ENCODE measurements around the gene TMEM232.

DNA sequence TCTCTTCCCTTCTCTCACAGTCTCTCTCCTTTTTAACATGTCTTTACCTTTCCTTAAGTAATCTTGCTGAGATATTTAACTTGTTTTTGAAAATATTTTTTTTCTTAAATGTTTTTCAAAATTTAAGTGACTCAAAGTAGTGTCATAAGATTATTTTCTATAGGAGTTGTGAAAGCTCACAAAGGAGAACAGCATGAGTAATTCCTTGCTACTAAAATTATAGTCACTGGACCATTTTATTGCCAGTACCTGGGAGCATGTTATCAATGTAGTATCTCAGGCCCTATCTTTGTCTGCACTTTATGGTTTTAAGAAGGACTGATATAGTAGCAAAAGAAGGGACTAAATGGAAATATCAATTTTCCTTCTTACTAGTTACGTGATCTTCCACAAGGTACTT, 181.9 kb downstream of the TMEM232 start:
- TF ChIP-seq, protein P1, sequence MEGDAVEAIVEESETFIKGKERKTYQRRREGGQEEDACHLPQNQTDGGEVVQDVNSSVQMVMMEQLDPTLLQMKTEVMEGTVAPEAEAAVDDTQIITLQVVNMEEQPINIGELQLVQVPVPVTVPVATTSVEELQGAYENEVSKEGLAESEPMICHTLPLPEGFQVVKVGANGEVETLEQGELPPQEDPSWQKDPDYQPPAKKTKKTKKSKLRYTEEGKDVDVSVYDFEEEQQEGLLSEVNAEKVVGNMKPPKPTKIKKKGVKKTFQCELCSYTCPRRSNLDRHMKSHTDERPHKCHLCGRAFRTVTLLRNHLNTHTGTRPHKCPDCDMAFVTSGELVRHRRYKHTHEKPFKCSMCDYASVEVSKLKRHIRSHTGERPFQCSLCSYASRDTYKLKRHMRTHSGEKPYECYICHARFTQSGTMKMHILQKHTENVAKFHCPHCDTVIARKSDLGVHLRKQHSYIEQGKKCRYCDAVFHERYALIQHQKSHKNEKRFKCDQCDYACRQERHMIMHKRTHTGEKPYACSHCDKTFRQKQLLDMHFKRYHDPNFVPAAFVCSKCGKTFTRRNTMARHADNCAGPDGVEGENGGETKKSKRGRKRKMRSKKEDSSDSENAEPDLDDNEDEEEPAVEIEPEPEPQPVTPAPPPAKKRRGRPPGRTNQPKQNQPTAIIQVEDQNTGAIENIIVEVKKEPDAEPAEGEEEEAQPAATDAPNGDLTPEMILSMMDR (IDR thresholded peaks at IDR 0.05; ENCODE audit: insufficient read depth, low read length) = no peak
- TF ChIP-seq, protein P2, sequence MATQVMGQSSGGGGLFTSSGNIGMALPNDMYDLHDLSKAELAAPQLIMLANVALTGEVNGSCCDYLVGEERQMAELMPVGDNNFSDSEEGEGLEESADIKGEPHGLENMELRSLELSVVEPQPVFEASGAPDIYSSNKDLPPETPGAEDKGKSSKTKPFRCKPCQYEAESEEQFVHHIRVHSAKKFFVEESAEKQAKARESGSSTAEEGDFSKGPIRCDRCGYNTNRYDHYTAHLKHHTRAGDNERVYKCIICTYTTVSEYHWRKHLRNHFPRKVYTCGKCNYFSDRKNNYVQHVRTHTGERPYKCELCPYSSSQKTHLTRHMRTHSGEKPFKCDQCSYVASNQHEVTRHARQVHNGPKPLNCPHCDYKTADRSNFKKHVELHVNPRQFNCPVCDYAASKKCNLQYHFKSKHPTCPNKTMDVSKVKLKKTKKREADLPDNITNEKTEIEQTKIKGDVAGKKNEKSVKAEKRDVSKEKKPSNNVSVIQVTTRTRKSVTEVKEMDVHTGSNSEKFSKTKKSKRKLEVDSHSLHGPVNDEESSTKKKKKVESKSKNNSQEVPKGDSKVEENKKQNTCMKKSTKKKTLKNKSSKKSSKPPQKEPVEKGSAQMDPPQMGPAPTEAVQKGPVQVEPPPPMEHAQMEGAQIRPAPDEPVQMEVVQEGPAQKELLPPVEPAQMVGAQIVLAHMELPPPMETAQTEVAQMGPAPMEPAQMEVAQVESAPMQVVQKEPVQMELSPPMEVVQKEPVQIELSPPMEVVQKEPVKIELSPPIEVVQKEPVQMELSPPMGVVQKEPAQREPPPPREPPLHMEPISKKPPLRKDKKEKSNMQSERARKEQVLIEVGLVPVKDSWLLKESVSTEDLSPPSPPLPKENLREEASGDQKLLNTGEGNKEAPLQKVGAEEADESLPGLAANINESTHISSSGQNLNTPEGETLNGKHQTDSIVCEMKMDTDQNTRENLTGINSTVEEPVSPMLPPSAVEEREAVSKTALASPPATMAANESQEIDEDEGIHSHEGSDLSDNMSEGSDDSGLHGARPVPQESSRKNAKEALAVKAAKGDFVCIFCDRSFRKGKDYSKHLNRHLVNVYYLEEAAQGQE (IDR thresholded peaks at IDR 0.05; ENCODE audit: insufficient replicate concordance, low read depth) = no peak
- no peak for TF ChIP-seq SPI1 (IDR thresholded peaks at IDR 0.05; ENCODE audit: borderline replicate concordance, low read depth)
- no peak for TF ChIP-seq POLR2AphosphoS5 (IDR thresholded peaks at IDR 0.05; ENCODE audit: low read depth)
- no peak for TF ChIP-seq GABPA (IDR thresholded peaks at IDR 0.05; ENCODE audit: low read depth)

All from HL-60 (cell line).